Ecto neural progenitor cell (in vitro differentiated cells): ENCODE results near the gene TSC22D3.
A peak's percentile ranks its signal among the peaks of the same experiment; 100 is the strongest.

Experiments used
- DNase-seq: peaks from one replicate; pipeline ENCODE4 v3.0.0-alpha.2; 2018; ENCODE audit warnings: low spot score

Gene TSC22D3

GRCh38 chrX:107730991-107731766 is 44.4 kb downstream of the TSC22D3 start:
- DNase-seq, result no peak

GRCh38 chrX:107730298-107730655 is 45.3 kb downstream of the TSC22D3 start:
- DNase-seq, result no peak

- no peak for DNase-seq
Measured at GRCh38 chrX:107729558-107730297, 45.9 kb downstream of the TSC22D3 start.

- DNase-seq, result no peak
Measured at GRCh38 chrX:107728371-107729099, 47.1 kb downstream of the TSC22D3 start.

- DNase-seq, result no peak
Measured at GRCh38 chrX:107726816-107727534, 48.6 kb downstream of the TSC22D3 start.

- no peak for DNase-seq
Measured at GRCh38 chrX:107725761-107726555, 49.6 kb downstream of the TSC22D3 start.

GRCh38 chrX:107724653-107725052 is 50.9 kb downstream of the TSC22D3 start:
- no peak for DNase-seq

GRCh38 chrX:107723511-107723910 is 52.1 kb downstream of the TSC22D3 start:
- no peak for DNase-seq

GRCh38 chrX:107721966-107722707 is 53.5 kb downstream of the TSC22D3 start:
- DNase-seq, result no peak

- DNase-seq, result no peak
Measured at GRCh38 chrX:107721318-107721717, 54.3 kb downstream of the TSC22D3 start.

- DNase-seq, result no peak
Measured at GRCh38 chrX:107718156-107718621, 57.4 kb downstream of the TSC22D3 start.

GRCh38 chrX:107716816-107717700 is 58.5 kb downstream of the TSC22D3 start:
- DNase-seq, result peak; percentile 77

- DNase-seq, result peak; percentile 80
Measured at GRCh38 chrX:107716118-107716684, 59.4 kb downstream of the TSC22D3 start.

- DNase-seq, result no peak
Measured at GRCh38 chrX:107715331-107716117, 60.1 kb downstream of the TSC22D3 start.

- DNase-seq, result no peak
Measured at GRCh38 chrX:107714206-107714891, 61.2 kb downstream of the TSC22D3 start.

GRCh38 chrX:107713543-107714205 is 61.9 kb downstream of the TSC22D3 start:
- no peak for DNase-seq

- no peak for DNase-seq
Measured at GRCh38 chrX:107713203-107713542, 62.4 kb downstream of the TSC22D3 start.
